Neural crest cell (in vitro differentiated cells): Measurements from ENCODE around the gene HBE1. TPM values are rescaled to one million over a fixed set of nuclear protein-coding genes. Genes with fewer than 3 reads are reported as not detected.

Experiments
- DNase-seq: peaks from one replicate; pipeline ENCODE4 v3.0.0; 2021; ENCODE audit warnings: low read depth, mixed read lengths, low spot score
- H3K27ac Mint-ChIP-seq: one replicate; pipeline ENCODE4 v1.8.0; 2021; ENCODE audit warnings: mild to moderate bottlenecking, mixed read lengths; ENCODE audit not compliant: unreplicated experiment
- H3K27me3 Mint-ChIP-seq: 2 replicates; pipeline ENCODE4 v1.8.0; 2021; ENCODE audit warnings: low read depth, mild to moderate bottlenecking, mixed read lengths
- H3K36me3 Mint-ChIP-seq: 2 replicates; pipeline ENCODE4 v1.8.0; 2021; ENCODE audit warnings: low read depth, mild to moderate bottlenecking, mixed read lengths
- H3K4me1 Mint-ChIP-seq: 2 replicates; pipeline ENCODE4 v1.8.0; 2021; ENCODE audit warnings: mixed read lengths
- H3K4me3 Mint-ChIP-seq: one replicate; pipeline ENCODE4 v1.8.0; 2021; ENCODE audit warnings: mild to moderate bottlenecking, mixed read lengths
- H3K9me3 Mint-ChIP-seq: 2 replicates; pipeline ENCODE4 v1.8.0; 2021; ENCODE audit warnings: mixed read lengths
- CTCF ChIP-seq: fragments of 200-600 bp; sonication (generic); conservative IDR thresholded peaks from 2 replicates; pipeline ENCODE4 v1.5.0; 2021; ENCODE audit warnings: antibody characterized with exemption, mild to moderate bottlenecking
- total RNA-seq: library from RNA; stranded (reverse); gene quantifications from 2 replicates; pipeline ENCODE4 v1.2.1, GENCODE V29; 2021

HBE1 gene
- total RNA-seq, 1 donor from 2014 or later: 0.56 TPM

GRCh38 chr11:5288108-5288905, 18.6 kb upstream of the HBE1 start:
- Mint-ChIP-seq H3K36me3 (no peaks in the 10 kb centered on the region), H3K27ac (no peak overlapping the region), H3K4me1 (no peaks in the 10 kb centered on the region), H3K27me3 (no peaks in the 10 kb centered on the region), H3K9me3 (no peaks in the 10 kb centered on the region), H3K4me3 (no peak overlapping the region)
- DNase-seq: no peak
- TF ChIP-seq CTCF: no peak

- H3K4me3 Mint-ChIP-seq: no peak overlapping the region
- no peaks in the 10 kb centered on the region for H3K9me3 Mint-ChIP-seq
These were observed 17.2 kb upstream of the HBE1 start for GRCh38 chr11:5286901-5287300.

GRCh38 chr11:5286351-5286750, 16.6 kb upstream of the HBE1 start:
- Mint-ChIP-seq H3K9me3 (no peaks in the 10 kb centered on the region), H3K27ac (no peak overlapping the region), H3K4me1 (no peaks in the 10 kb centered on the region), H3K27me3 (no peaks in the 10 kb centered on the region), H3K4me3 (no peak overlapping the region), H3K36me3 (no peaks in the 10 kb centered on the region)
- TF ChIP-seq CTCF: no peak
- DNase-seq: no peak

More at GRCh38 chr11:5286901-5287300, 17.2 kb upstream of the HBE1 start:
- no peaks in the 10 kb centered on the region for H3K36me3 Mint-ChIP-seq
- no peak for DNase-seq
- no peaks in the 10 kb centered on the region for H3K4me1 Mint-ChIP-seq
- no peaks in the 10 kb centered on the region for H3K27me3 Mint-ChIP-seq
- TF ChIP-seq CTCF: no peak
- H3K27ac Mint-ChIP-seq: no peak overlapping the region

- Mint-ChIP-seq H3K27ac (no peak overlapping the region), H3K4me1 (peaks cover under 1% of the 10 kb centered on the region), H3K36me3 (no peaks in the 10 kb centered on the region), H3K4me3 (no peak overlapping the region), H3K27me3 (no peaks in the 10 kb centered on the region), H3K9me3 (no peaks in the 10 kb centered on the region)
- no peak for TF ChIP-seq CTCF
- DNase-seq: no peak
These were observed 16.1 kb upstream of the HBE1 start for GRCh38 chr11:5285703-5286340.

GRCh38 chr11:5284637-5285036, 14.9 kb upstream of the HBE1 start:
- Mint-ChIP-seq H3K9me3 (no peaks in the 10 kb centered on the region), H3K4me1 (peaks cover 4% of the 10 kb centered on the region), H3K27ac (no peak overlapping the region), H3K27me3 (no peaks in the 10 kb centered on the region), H3K4me3 (no peak overlapping the region), H3K36me3 (no peaks in the 10 kb centered on the region)
- DNase-seq: no peak
- TF ChIP-seq CTCF: no peak
